GM12878 (cell line): ENCODE results near the gene THAP7.

Source experiments
- MYC ChIP-seq: IDR thresholded peaks from 2 replicates; pipeline ENCODE4 v1.6.1; 2011; ENCODE audit warnings: mild to moderate bottlenecking, low read length, moderate library complexity, inconsistent platforms; ENCODE audit not compliant: insufficient read depth, insufficient replicate concordance, insufficient read length, severe bottlenecking
- POLR2A ChIP-seq: IDR thresholded peaks from 2 replicates; pipeline ENCODE4 v1.6.1; 2011; ENCODE audit warnings: low read depth, mild to moderate bottlenecking, low read length
- RAD21 ChIP-seq: IDR thresholded peaks from 2 replicates; pipeline ENCODE4 v1.6.1; 2011; ENCODE audit warnings: mild to moderate bottlenecking, low read depth, low read length, moderate library complexity; ENCODE audit not compliant: insufficient read depth
- SP1 ChIP-seq: IDR thresholded peaks from one replicate; pipeline ENCODE4 v1.6.1; 2011; ENCODE audit warnings: low read depth, low read length
- TF ChIP-seq, protein P1 (sequence below), 3 experiments: IDR thresholded peaks in 2 of 3; conservative IDR thresholded peaks in 1 of 3; 2 replicates each; pipeline ENCODE4 v1.5.1; 2011; ENCODE audit warnings: low read depth in 3 of 3, low read length in 3 of 3, mild to moderate bottlenecking in 3 of 3, control low read depth in 2 of 3, moderate library complexity in 2 of 3, inconsistent platforms in 1 of 3, mixed read lengths in 1 of 3; ENCODE audit not compliant: control insufficient read depth in 2 of 3, insufficient read depth in 1 of 3; ENCODE audit errors: extremely low read depth in 1 of 3
- TF ChIP-seq, protein P2 (sequence below): fragments of 450-650 bp; IDR thresholded peaks from 2 replicates; pipeline ENCODE4 v1.6.1; 2016; ENCODE audit warnings: mild to moderate bottlenecking
- TF ChIP-seq, protein P3 (sequence below): IDR thresholded peaks from 2 replicates; pipeline ENCODE4 v1.6.1; 2012; ENCODE audit warnings: mild to moderate bottlenecking, low read depth, low read length
- TF ChIP-seq, protein P4 (sequence below): fragments of 450-650 bp; formaldehyde crosslinking; IDR thresholded peaks from 2 replicates; pipeline ENCODE4 v1.5.0; 2022; ENCODE audit warnings: mild to moderate bottlenecking, missing genetic modification characterization

DNA sequence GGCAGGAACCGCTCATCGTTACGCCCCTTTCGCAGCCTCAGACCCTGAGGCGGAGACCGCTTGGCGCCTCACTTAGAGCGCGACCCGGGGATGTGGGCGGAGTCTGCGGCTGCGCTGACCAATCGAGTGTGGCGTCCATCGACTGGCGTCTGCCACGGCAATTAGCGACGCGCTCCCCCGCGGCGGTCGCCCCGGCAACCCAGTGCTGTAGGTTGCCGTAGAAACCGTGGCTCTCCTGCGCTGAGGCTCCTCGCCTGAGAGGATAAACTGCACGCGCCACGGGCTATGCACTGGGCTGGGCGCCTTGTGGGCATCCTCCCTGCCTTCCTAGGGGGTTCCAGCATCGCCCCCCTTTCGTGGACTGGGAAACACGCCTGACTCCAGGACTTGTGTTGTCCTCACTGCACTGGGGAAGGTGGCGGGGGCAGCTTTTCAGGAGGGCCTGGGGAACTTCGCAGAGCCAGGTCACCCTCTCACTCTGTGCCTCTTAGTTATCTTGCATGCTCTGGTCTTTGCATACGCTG is 12.3 kb upstream of the THAP7 start:
- TF ChIP-seq, protein P1, sequence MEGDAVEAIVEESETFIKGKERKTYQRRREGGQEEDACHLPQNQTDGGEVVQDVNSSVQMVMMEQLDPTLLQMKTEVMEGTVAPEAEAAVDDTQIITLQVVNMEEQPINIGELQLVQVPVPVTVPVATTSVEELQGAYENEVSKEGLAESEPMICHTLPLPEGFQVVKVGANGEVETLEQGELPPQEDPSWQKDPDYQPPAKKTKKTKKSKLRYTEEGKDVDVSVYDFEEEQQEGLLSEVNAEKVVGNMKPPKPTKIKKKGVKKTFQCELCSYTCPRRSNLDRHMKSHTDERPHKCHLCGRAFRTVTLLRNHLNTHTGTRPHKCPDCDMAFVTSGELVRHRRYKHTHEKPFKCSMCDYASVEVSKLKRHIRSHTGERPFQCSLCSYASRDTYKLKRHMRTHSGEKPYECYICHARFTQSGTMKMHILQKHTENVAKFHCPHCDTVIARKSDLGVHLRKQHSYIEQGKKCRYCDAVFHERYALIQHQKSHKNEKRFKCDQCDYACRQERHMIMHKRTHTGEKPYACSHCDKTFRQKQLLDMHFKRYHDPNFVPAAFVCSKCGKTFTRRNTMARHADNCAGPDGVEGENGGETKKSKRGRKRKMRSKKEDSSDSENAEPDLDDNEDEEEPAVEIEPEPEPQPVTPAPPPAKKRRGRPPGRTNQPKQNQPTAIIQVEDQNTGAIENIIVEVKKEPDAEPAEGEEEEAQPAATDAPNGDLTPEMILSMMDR (IDR thresholded peaks at IDR 0.05 in 2 of 3, conservative IDR thresholded peaks at IDR 0.05 in 1 of 3; ENCODE audit: control insufficient read depth in 2 of 3, extremely low read depth in 1 of 3, insufficient read depth in 1 of 3, low read depth in 3 of 3, low read length in 3 of 3): no peak
- TF ChIP-seq MYC: no peak
- no peak for TF ChIP-seq RAD21
- TF ChIP-seq, protein P2, sequence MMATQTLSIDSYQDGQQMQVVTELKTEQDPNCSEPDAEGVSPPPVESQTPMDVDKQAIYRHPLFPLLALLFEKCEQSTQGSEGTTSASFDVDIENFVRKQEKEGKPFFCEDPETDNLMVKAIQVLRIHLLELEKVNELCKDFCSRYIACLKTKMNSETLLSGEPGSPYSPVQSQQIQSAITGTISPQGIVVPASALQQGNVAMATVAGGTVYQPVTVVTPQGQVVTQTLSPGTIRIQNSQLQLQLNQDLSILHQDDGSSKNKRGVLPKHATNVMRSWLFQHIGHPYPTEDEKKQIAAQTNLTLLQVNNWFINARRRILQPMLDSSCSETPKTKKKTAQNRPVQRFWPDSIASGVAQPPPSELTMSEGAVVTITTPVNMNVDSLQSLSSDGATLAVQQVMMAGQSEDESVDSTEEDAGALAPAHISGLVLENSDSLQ: peak; percentile 92
- TF ChIP-seq POLR2A: no peak
- TF ChIP-seq SP1: peak; percentile 70
- TF ChIP-seq, protein P3, sequence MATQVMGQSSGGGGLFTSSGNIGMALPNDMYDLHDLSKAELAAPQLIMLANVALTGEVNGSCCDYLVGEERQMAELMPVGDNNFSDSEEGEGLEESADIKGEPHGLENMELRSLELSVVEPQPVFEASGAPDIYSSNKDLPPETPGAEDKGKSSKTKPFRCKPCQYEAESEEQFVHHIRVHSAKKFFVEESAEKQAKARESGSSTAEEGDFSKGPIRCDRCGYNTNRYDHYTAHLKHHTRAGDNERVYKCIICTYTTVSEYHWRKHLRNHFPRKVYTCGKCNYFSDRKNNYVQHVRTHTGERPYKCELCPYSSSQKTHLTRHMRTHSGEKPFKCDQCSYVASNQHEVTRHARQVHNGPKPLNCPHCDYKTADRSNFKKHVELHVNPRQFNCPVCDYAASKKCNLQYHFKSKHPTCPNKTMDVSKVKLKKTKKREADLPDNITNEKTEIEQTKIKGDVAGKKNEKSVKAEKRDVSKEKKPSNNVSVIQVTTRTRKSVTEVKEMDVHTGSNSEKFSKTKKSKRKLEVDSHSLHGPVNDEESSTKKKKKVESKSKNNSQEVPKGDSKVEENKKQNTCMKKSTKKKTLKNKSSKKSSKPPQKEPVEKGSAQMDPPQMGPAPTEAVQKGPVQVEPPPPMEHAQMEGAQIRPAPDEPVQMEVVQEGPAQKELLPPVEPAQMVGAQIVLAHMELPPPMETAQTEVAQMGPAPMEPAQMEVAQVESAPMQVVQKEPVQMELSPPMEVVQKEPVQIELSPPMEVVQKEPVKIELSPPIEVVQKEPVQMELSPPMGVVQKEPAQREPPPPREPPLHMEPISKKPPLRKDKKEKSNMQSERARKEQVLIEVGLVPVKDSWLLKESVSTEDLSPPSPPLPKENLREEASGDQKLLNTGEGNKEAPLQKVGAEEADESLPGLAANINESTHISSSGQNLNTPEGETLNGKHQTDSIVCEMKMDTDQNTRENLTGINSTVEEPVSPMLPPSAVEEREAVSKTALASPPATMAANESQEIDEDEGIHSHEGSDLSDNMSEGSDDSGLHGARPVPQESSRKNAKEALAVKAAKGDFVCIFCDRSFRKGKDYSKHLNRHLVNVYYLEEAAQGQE: no peak
- TF ChIP-seq, protein P4, sequence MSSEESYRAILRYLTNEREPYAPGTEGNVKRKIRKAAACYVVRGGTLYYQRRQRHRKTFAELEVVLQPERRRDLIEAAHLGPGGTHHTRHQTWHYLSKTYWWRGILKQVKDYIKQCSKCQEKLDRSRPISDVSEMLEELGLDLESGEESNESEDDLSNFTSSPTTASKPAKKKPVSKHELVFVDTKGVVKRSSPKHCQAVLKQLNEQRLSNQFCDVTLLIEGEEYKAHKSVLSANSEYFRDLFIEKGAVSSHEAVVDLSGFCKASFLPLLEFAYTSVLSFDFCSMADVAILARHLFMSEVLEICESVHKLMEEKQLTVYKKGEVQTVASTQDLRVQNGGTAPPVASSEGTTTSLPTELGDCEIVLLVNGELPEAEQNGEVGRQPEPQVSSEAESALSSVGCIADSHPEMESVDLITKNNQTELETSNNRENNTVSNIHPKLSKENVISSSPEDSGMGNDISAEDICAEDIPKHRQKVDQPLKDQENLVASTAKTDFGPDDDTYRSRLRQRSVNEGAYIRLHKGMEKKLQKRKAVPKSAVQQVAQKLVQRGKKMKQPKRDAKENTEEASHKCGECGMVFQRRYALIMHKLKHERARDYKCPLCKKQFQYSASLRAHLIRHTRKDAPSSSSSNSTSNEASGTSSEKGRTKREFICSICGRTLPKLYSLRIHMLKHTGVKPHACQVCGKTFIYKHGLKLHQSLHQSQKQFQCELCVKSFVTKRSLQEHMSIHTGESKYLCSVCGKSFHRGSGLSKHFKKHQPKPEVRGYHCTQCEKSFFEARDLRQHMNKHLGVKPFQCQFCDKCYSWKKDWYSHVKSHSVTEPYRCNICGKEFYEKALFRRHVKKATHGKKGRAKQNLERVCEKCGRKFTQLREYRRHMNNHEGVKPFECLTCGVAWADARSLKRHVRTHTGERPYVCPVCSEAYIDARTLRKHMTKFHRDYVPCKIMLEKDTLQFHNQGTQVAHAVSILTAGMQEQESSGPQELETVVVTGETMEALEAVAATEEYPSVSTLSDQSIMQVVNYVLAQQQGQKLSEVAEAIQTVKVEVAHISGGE (CRISPR knock-in tag): no peak
